Central memory CD8-positive, alpha-beta T cell (primary cell): ENCODE data around the gene LRMDA.

Experiments
- ATAC-seq: fragments of 150-1000 bp; cut with Tn5 transposase; replicated peaks from 2 replicates; pipeline ENCODE4 v1.10.0; 2022; ENCODE audit warnings: mild to moderate bottlenecking, moderate FRiP score, moderate number of reproducible peaks; ENCODE audit not compliant: poor library complexity, severe bottlenecking; ENCODE audit errors: extremely low read depth
- DNase-seq, 2 donors: peaks; one replicate each; pipeline ENCODE4 v3.0.0; 2021; ENCODE audit warnings: low spot score in 2 of 2
- H3K27ac Mint-ChIP-seq: one replicate; pipeline ENCODE4 v1.8.0; 2022; ENCODE audit warnings: low read depth, mild to moderate bottlenecking, moderate library complexity, mixed read lengths
- H3K27me3 Mint-ChIP-seq: one replicate; pipeline ENCODE4 v1.8.0; 2022; ENCODE audit warnings: mixed read lengths
- H3K36me3 Mint-ChIP-seq: one replicate; pipeline ENCODE4 v1.8.0; 2022; ENCODE audit warnings: mild to moderate bottlenecking, moderate library complexity, mixed read lengths; ENCODE audit not compliant: insufficient read depth
- H3K4me1 Mint-ChIP-seq: one replicate; pipeline ENCODE4 v1.8.0; 2022; ENCODE audit warnings: mixed read lengths
- H3K4me3 Mint-ChIP-seq: one replicate; pipeline ENCODE4 v1.8.0; 2022; ENCODE audit warnings: mild to moderate bottlenecking, moderate library complexity, mixed read lengths
- H3K9me3 Mint-ChIP-seq: one replicate; pipeline ENCODE4 v1.8.0; 2022; ENCODE audit warnings: mixed read lengths

The LRMDA gene

GRCh38 chr10:75887369-75887768 is 455.9 kb downstream of the LRMDA start:
- H3K27ac Mint-ChIP-seq = no peak overlapping the region
- no peaks in the 10 kb centered on the region for H3K4me1 Mint-ChIP-seq
- ATAC-seq (no peak), DNase-seq (no peak)
- H3K9me3 Mint-ChIP-seq = no peaks in the 10 kb centered on the region
- H3K36me3 Mint-ChIP-seq = no peaks in the 10 kb centered on the region
- no peak overlapping the region for H3K4me3 Mint-ChIP-seq
- H3K27me3 Mint-ChIP-seq = no peaks in the 10 kb centered on the region

GRCh38 chr10:75887992-75888680 is 456.7 kb downstream of the LRMDA start:
- ATAC-seq = no peak
- no peaks in the 10 kb centered on the region for H3K27me3 Mint-ChIP-seq
- no peaks in the 10 kb centered on the region for H3K36me3 Mint-ChIP-seq
- H3K4me3 Mint-ChIP-seq = no peak overlapping the region
- H3K27ac Mint-ChIP-seq = no peak overlapping the region
- no peaks in the 10 kb centered on the region for H3K9me3 Mint-ChIP-seq
- H3K4me1 Mint-ChIP-seq = no peaks in the 10 kb centered on the region
- no peak for DNase-seq

GRCh38 chr10:75889051-75889450 is 457.6 kb downstream of the LRMDA start:
- no peaks in the 10 kb centered on the region for H3K4me1 Mint-ChIP-seq
- no peak overlapping the region for H3K4me3 Mint-ChIP-seq
- no peak overlapping the region for H3K27ac Mint-ChIP-seq
- no peaks in the 10 kb centered on the region for H3K36me3 Mint-ChIP-seq
- H3K9me3 Mint-ChIP-seq = no peaks in the 10 kb centered on the region
- ATAC-seq (no peak), DNase-seq (no peak)
- H3K27me3 Mint-ChIP-seq = no peaks in the 10 kb centered on the region

GRCh38 chr10:75894761-75895160 is 463.3 kb downstream of the LRMDA start:
- DNase-seq = no peak
- Mint-ChIP-seq H3K36me3 (no peaks in the 10 kb centered on the region), H3K27me3 (no peaks in the 10 kb centered on the region), H3K9me3 (no peaks in the 10 kb centered on the region), H3K4me1 (no peaks in the 10 kb centered on the region), H3K27ac (no peak overlapping the region), H3K4me3 (no peak overlapping the region)
- ATAC-seq = no peak

- H3K4me1 Mint-ChIP-seq = no peaks in the 10 kb centered on the region
- no peaks in the 10 kb centered on the region for H3K27me3 Mint-ChIP-seq
- ATAC-seq = no peak
- no peak overlapping the region for H3K4me3 Mint-ChIP-seq
- H3K9me3 Mint-ChIP-seq = no peaks in the 10 kb centered on the region
- no peak overlapping the region for H3K27ac Mint-ChIP-seq
- H3K36me3 Mint-ChIP-seq = no peaks in the 10 kb centered on the region
- no peak for DNase-seq
These were observed 463.8 kb downstream of the LRMDA start for GRCh38 chr10:75895259-75895658.

GRCh38 chr10:75899816-75900390 is 468.5 kb downstream of the LRMDA start:
- Mint-ChIP-seq H3K27ac (no peak overlapping the region), H3K4me1 (no peaks in the 10 kb centered on the region), H3K36me3 (peaks cover 2% of the 10 kb centered on the region), H3K4me3 (no peak overlapping the region), H3K27me3 (peaks cover 12% of the 10 kb centered on the region), H3K9me3 (peaks cover 6% of the 10 kb centered on the region)
- DNase-seq (no peak), ATAC-seq (no peak)

- Mint-ChIP-seq H3K27ac (no peak overlapping the region), H3K9me3 (peaks cover 6% of the 10 kb centered on the region), H3K27me3 (peaks cover 20% of the 10 kb centered on the region), H3K36me3 (peaks cover 2% of the 10 kb centered on the region), H3K4me1 (no peaks in the 10 kb centered on the region), H3K4me3 (no peak overlapping the region)
- DNase-seq = no peak
- no peak for ATAC-seq
These were observed 471.4 kb downstream of the LRMDA start for GRCh38 chr10:75902816-75903215.

- Mint-ChIP-seq H3K36me3 (peaks cover 2% of the 10 kb centered on the region), H3K4me1 (no peaks in the 10 kb centered on the region), H3K27ac (no peak overlapping the region), H3K27me3 (peaks cover 20% of the 10 kb centered on the region), H3K4me3 (no peak overlapping the region), H3K9me3 (peaks cover 6% of the 10 kb centered on the region)
- no peak for DNase-seq
- no peak for ATAC-seq
These were observed 473.3 kb downstream of the LRMDA start for GRCh38 chr10:75904499-75905283.

GRCh38 chr10:75905490-75905889 is 474.1 kb downstream of the LRMDA start:
- peaks cover 6% of the 10 kb centered on the region for H3K9me3 Mint-ChIP-seq
- no peak for ATAC-seq
- H3K36me3 Mint-ChIP-seq = peaks cover 2% of the 10 kb centered on the region
- no peak for DNase-seq
- peaks cover 20% of the 10 kb centered on the region for H3K27me3 Mint-ChIP-seq
- no peak overlapping the region for H3K4me3 Mint-ChIP-seq
- H3K27ac Mint-ChIP-seq = no peak overlapping the region
- H3K4me1 Mint-ChIP-seq = no peaks in the 10 kb centered on the region

GRCh38 chr10:75910032-75910431 is 478.6 kb downstream of the LRMDA start:
- no peaks in the 10 kb centered on the region for H3K9me3 Mint-ChIP-seq
- ATAC-seq (no peak), DNase-seq (no peak)
- no peak overlapping the region for H3K27ac Mint-ChIP-seq
- H3K4me1 Mint-ChIP-seq = no peaks in the 10 kb centered on the region
- no peaks in the 10 kb centered on the region for H3K36me3 Mint-ChIP-seq
- H3K4me3 Mint-ChIP-seq = no peak overlapping the region
- H3K27me3 Mint-ChIP-seq = peaks cover 8% of the 10 kb centered on the region

- ATAC-seq (no peak), DNase-seq (no peak)
- Mint-ChIP-seq H3K36me3 (no peaks in the 10 kb centered on the region), H3K4me1 (no peaks in the 10 kb centered on the region), H3K4me3 (no peak overlapping the region), H3K27me3 (peaks cover 2% of the 10 kb centered on the region), H3K9me3 (no peaks in the 10 kb centered on the region), H3K27ac (no peak overlapping the region)
These were observed 480.0 kb downstream of the LRMDA start for GRCh38 chr10:75911426-75911825.

GRCh38 chr10:75916906-75917305 is 485.5 kb downstream of the LRMDA start:
- Mint-ChIP-seq H3K27ac (no peak overlapping the region), H3K27me3 (no peaks in the 10 kb centered on the region), H3K4me3 (no peak overlapping the region), H3K36me3 (no peaks in the 10 kb centered on the region), H3K4me1 (no peaks in the 10 kb centered on the region), H3K9me3 (no peaks in the 10 kb centered on the region)
- ATAC-seq = no peak
- DNase-seq = no peak

- no peaks in the 10 kb centered on the region for H3K27me3 Mint-ChIP-seq
- H3K9me3 Mint-ChIP-seq = peaks cover 6% of the 10 kb centered on the region
- H3K4me3 Mint-ChIP-seq = no peak overlapping the region
- no peaks in the 10 kb centered on the region for H3K36me3 Mint-ChIP-seq
- no peak for DNase-seq
- H3K4me1 Mint-ChIP-seq = no peaks in the 10 kb centered on the region
- H3K27ac Mint-ChIP-seq = no peak overlapping the region
- ATAC-seq = no peak
These were observed 488.5 kb downstream of the LRMDA start for GRCh38 chr10:75919913-75920312.
